ENCODE results near the gene ARVCF. TPM values are rescaled to one million over a fixed set of nuclear protein-coding genes. Genes with fewer than 3 reads are reported as not detected.

Gene ARVCF
- total RNA-seq, 1 experiment from 2014 or later = 11.1 TPM

DNA sequence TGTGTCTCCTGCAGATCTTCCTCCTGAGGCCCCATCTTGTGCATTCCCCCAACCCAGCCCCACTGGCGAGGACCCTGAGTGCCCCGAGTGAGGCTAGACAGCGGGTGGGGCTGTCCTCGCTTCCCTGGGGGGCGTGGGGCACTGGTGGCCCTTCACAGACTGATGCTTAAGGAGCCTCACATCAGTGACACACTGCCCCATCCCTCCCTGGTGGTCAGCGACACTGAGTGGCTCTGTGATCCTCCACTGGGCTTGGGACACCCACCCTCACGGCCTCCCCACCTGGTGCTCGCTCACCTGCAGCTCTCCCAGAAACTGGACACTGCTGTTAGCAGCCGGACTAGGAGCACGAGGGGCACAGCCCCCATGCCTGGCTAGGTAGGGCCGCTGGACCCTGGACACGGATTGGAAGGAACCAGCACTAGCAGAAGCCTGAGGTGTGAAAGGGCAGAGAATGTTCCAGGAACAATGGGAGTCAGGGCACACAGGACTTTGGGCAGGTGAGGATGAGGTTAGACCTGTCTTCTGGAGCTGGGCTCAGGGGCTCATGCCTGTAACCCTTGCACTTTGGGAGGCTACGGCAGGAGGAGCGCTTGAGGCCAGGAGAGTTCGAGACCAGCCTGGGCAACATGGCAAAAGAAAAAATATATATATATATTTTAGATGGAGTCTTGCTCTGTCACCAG is 51.8 kb downstream of the ARVCF start:
- ChIA-PET CTCF (no interaction called here), POLR2A (ENCODE audit: low non-redundant PET) (no interaction called here)
- intact Hi-C loops (cut with micrococcal nuclease; ENCODE audit: unreplicated experiment) = no loop called here
- Histone ChIP-seq H3K27me3 (replicated peaks; ENCODE audit: insufficient read depth, low read depth, low read length, poor library complexity) (no peaks in the 10 kb centered on the region), H3K9me3 (ENCODE audit: low read depth, low read length, poor library complexity, severe bottlenecking) (no peaks in the 10 kb centered on the region), H3K4me3 (ENCODE audit: low read depth, low read length, poor library complexity, severe bottlenecking) (no peak overlapping the region), H3K4me1 (ENCODE audit: insufficient read depth, low read length, poor library complexity, severe bottlenecking) (peaks cover 22% of the 10 kb centered on the region), H3K27ac (ENCODE audit: low read depth, low read length, poor library complexity, severe bottlenecking) (no peak overlapping the region), H3K36me3 (ENCODE audit: insufficient read depth, low read length, poor library complexity, severe bottlenecking) (peaks cover 34% of the 10 kb centered on the region)
- no TSS peak for BruUV-seq (replicated peaks)
- no peak for TF ChIP-seq EZH2 (IDR thresholded peaks at IDR 0.05; ENCODE audit: borderline replicate concordance, low read depth, low read length, poor library complexity, severe bottlenecking)
- TF ChIP-seq, protein P1, sequence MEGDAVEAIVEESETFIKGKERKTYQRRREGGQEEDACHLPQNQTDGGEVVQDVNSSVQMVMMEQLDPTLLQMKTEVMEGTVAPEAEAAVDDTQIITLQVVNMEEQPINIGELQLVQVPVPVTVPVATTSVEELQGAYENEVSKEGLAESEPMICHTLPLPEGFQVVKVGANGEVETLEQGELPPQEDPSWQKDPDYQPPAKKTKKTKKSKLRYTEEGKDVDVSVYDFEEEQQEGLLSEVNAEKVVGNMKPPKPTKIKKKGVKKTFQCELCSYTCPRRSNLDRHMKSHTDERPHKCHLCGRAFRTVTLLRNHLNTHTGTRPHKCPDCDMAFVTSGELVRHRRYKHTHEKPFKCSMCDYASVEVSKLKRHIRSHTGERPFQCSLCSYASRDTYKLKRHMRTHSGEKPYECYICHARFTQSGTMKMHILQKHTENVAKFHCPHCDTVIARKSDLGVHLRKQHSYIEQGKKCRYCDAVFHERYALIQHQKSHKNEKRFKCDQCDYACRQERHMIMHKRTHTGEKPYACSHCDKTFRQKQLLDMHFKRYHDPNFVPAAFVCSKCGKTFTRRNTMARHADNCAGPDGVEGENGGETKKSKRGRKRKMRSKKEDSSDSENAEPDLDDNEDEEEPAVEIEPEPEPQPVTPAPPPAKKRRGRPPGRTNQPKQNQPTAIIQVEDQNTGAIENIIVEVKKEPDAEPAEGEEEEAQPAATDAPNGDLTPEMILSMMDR (conservative IDR thresholded peaks at IDR 0.05; ENCODE audit: low read depth, low read length) = no peak
- no peak for DNase-seq (ENCODE audit: low spot score)

DNA sequence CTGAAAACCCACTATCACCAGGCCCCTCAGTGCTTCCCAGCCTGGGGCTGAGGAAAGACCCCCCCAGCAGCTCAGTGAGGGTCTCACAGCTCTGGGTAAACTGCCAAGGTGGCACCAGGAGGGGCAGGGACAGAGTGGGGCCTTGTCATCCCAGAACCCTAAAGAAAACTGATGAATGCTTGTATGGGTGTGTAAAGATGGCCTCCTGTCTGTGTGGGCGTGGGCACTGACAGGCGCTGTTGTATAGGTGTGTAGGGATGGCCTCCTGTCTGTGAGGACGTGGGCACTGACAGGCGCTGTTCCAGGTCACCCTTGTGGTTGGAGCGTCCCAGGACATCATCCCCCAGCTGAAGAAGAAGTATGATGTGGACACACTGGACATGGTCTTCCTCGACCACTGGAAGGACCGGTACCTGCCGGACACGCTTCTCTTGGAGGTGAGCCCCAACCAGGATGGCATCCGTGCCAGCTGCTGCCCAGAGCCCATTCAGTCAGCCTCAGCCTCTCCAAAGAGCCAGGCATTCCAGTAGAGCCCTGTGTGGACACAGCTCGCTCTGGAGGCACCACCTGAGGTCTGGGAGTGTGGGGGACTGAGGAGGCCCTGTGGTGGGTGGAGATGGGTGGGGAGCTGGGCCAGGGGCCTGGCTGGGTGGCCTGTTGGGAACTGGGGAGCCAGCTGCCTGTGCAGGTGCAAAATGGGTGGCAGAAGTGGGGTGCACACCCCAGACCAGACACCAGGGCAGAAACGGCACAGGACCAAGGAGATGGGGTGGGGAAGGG is 52.6 kb downstream of the ARVCF start:
- H3K4me3 ChIP-seq (ENCODE audit: low read depth, low read length, poor library complexity, severe bottlenecking) = no peak overlapping the region
- ChIA-PET POLR2A (ENCODE audit: low non-redundant PET) (no interaction called here), CTCF (no interaction called here)
- no peaks in the 10 kb centered on the region for H3K9me3 ChIP-seq (ENCODE audit: low read depth, low read length, poor library complexity, severe bottlenecking)
- no peak overlapping the region for H3K27ac ChIP-seq (ENCODE audit: low read depth, low read length, poor library complexity, severe bottlenecking)
- H3K4me1 ChIP-seq (ENCODE audit: insufficient read depth, low read length, poor library complexity, severe bottlenecking) = peaks cover 29% of the 10 kb centered on the region
- intact Hi-C loops (cut with micrococcal nuclease; ENCODE audit: unreplicated experiment) = loop anchor here (2.0 kb wide), 1 partner anchor 49 kb away; no protein-coding TSS in a partner anchor
- H3K36me3 ChIP-seq (ENCODE audit: insufficient read depth, low read length, poor library complexity, severe bottlenecking) = peaks cover 29% of the 10 kb centered on the region
- BruUV-seq (replicated peaks) = no TSS peak
- TF ChIP-seq, protein P1 (conservative IDR thresholded peaks at IDR 0.05; ENCODE audit: low read depth, low read length) = no peak
- no peak for TF ChIP-seq EZH2 (IDR thresholded peaks at IDR 0.05; ENCODE audit: borderline replicate concordance, low read depth, low read length, poor library complexity, severe bottlenecking)
- no peaks in the 10 kb centered on the region for H3K27me3 ChIP-seq (replicated peaks; ENCODE audit: insufficient read depth, low read depth, low read length, poor library complexity)
- DNase-seq (ENCODE audit: low spot score) = no peak

DNA sequence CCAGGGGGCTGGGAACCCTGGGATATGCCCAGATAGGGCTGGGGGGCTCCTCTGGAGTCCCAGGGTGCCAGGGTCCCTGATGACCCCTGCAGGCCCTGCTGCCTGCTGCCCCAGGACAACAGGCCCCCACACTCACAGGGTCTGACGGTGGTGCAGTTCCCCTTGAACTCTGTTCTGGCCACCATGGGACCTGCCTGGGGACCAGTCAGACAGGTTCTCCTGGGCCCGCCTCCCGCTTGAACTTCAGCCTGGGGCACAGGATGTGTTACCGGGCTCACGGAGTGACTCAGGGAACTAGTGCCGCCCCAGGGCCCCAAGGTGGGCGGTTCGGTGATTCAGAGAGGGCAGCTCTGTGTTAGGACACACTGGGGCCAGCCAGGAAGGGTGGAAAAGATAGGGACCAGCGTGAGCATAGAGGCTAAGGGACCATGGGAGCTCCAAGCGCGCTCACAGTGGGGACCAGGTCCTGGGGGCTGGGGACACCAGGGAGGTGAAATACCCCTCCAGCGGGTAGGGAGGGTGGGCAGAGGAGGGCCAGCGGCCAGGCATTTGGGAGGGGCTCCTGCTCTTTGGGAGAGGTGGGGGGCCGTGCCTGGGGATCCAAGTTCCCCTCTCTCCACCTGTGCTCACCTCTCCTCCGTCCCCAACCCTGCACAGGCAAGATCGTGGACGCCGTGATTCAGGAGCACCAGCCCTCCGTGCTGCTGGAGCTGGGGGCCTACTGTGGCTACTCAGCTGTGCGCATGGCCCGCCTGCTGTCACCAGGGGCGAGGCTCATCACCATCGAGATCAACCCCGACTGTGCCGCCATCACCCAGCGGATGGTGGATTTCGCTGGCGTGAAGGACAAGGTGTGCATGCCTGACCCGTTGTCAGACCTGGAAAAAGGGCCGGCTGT is 53.5 kb downstream of the ARVCF start:
- no peak for TF ChIP-seq EZH2 (IDR thresholded peaks at IDR 0.05; ENCODE audit: borderline replicate concordance, low read depth, low read length, poor library complexity, severe bottlenecking)
- TF ChIP-seq, protein P1 (conservative IDR thresholded peaks at IDR 0.05; ENCODE audit: low read depth, low read length) = no peak
- Histone ChIP-seq H3K27ac (ENCODE audit: low read depth, low read length, poor library complexity, severe bottlenecking) (peak overlapping the region; percentile 17), H3K4me1 (ENCODE audit: insufficient read depth, low read length, poor library complexity, severe bottlenecking) (peaks cover 32% of the 10 kb centered on the region), H3K4me3 (ENCODE audit: low read depth, low read length, poor library complexity, severe bottlenecking) (no peak overlapping the region), H3K9me3 (ENCODE audit: low read depth, low read length, poor library complexity, severe bottlenecking) (no peaks in the 10 kb centered on the region), H3K27me3 (replicated peaks; ENCODE audit: insufficient read depth, low read depth, low read length, poor library complexity) (no peaks in the 10 kb centered on the region), H3K36me3 (ENCODE audit: insufficient read depth, low read length, poor library complexity, severe bottlenecking) (peaks cover 20% of the 10 kb centered on the region)
- CTCF ChIA-PET = interaction anchor here (0.6 to 0.7 kb wide), 13 partner anchors 15 to 355 kb away, joined by 3 to 11 read pairs (median 6); partner anchors contain the start of gene TRMT2A
- no peak for DNase-seq (ENCODE audit: low spot score)
- no TSS peak for BruUV-seq (replicated peaks)
- intact Hi-C loops (cut with micrococcal nuclease; ENCODE audit: unreplicated experiment) = loop anchor here (2.0 kb wide), 1 partner anchor 50 kb away; no protein-coding TSS in a partner anchor
- POLR2A ChIA-PET (ENCODE audit: low non-redundant PET) = interaction anchor here (0.6 kb wide), 1 partner anchor 50 kb away, joined by 4 read pairs; no protein-coding TSS in a partner anchor
